Kidney glomerular epithelial cell (primary cell): ENCODE measurements around the gene RNH1.

Experiments used
- DNase-seq: peaks from one replicate; lab custom pipeline; 2025; lab: John Stamatoyannopoulos, UW

The RNH1 gene

DNA sequence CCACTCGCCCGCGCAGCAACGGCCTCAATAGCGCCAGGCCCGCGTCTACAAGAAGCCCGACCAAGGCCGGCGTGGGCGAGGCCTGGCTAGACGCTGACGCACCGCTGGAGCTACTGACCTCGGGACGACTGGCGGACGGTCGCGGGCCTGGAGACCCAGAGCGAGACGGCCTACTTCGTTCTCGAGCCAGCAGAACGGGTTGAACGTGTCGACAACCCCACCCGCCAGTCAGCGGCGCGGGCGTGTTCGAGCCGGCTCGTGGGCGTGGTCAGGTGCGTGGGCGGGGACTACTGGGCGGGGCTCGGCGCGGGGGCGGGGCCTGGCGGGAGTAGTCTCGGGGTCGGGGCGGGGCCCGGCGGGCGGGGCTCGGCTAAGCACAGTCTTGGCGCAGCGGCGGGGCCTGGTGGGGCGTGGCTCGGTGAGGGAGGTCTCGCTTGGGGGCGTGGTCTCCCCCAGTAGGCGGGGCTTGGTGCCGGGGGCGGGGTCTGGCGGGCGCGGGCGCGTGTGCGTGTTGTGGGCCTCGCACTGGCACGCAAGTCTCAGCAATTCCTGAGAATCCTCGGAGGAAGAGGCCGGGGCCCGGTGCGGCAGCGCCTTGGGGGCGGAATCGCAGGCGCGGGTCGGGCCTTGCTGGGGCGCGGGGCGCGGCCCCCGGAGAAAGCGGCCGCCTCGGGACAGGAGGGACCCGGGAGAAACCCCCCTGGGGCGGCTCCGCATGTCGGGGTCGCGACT is at the start of gene RNH1:
TSS of gene RNH1 (minus strand) at position 248 of the 732 bp plus-strand sequence. CDS start 5,080 bp downstream, outside the sequence.
- DNase-seq = peak; percentile 89

DNA sequence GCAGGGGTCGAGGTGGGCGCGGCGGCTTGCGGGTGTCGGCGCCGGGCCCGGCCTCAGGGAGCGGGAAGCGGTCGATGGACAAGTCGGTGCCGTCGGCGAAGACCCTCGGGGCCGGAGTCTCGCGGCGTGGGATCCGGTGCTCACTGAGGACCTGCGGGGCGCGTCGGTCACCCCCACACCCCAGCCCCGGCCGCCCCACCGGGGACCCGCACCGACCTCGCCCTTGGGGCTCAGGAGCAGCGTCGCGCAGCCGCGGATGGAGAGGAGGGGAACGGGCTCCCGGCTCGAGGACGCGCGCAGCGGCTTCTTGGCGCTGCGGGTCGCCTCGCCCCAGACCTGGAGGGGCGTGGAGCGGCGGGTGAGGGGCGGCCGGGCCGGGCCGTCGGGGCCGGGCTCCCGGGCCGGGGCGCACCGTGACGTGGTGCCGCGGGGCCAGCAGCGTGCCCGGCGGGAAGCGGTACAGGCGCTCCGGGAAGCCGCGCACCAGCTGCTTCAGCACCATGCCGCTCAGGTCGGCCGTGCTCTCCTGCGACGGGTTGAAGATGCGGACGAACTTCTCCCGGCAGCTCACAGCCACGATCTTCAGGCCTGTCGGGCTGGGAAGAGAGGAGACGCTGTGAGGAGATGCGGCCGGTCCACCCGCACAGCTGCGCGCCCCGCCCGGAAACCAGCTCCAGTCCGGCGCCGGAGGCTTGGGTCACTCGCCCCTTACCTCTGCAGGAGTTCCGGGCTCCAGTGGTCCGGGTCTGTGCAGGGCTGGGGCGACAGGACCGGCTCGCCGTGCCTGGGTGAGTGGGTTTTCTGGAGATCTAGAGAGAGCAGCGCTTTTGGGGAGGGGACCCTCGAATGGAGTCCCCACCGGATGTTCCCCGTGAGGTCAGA is 49.0 kb upstream of the RNH1 start:
- DNase-seq = no peak

DNA sequence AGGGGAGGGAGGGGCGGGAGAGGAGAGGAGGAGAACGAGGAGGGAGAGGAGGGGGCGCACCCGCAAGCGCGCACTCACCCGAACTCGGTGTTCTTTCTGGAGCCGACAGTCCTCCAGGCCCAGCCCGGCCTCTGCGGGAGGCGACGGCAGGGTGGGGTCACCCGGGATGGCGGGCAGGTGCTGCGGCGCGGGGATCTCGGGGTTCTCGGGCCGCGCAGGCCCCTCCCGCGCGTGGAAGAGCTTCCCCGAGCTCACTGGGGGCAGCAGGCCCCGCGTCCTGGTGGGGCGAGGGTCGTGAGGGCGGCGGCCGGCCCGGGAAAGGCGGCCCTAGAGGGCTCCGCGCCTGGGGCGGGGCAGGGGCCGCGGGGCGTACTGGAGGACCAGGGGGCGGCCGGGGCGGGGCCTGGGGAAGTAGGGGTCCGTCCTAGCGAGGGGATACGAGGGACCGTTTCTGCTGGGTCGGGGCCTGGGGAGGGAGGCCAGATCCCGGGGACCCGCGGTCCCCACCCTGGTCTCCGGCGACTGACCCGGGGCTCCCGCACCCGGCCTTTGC is 48.3 kb upstream of the RNH1 start:
- DNase-seq = no peak

DNA sequence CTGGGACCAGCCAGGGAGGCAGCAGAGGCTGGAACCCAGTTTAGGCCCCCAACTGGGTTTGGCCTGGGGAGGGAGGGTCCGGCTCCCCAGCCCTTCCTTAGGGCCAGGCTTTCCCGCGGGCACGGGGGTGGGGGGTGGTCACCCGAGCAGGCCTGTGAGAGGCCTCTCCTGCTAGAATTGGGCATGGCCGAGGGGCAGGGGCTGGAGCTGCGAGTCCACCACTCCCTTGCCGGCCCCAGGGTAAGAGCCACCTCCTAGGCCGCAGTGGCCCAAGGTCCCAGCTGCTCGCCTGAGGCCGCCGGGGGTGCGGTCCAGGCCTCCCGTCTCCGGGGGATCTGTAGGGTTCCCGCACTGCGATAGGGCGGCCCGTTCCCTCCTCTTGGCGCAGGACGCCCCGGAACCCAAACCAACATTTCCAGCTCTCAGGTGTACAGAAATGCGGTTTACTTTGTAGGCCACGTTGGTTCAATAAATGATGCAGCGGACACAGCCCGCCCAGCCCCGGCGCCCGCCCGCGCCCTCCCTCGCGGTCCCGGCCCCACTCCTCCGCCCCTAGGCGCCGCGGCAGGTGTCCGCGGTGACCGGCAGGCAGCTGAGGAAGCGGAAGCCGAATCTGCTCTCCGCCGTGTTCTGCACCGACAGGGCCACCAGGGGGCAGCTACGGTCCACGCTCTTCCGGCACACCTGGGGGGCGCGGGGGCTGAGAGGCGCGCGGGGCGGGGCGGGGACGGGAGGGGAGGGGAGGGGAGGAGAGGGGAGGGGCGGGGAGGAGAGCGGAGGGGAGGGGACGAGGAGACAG is 47.6 kb upstream of the RNH1 start:
- peak; percentile 30 for DNase-seq

DNA sequence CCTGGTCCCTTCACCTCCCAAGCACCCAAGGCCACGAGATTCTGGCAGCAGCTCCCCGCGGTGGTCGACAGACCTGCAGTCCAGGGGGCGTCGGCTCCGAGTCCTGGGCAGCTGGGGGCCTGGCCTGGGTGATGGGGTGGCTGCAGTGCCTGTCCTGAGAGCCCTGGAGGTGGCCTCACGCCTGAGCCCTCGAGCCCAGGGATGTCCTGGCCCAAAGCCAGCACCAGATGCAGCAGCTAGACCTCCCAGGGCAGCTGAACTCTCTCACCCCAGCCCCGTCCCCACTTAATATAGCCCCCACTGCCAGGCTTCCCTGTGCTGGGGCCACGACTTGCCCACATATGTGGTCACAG is 46.9 kb upstream of the RNH1 start:
- DNase-seq = no peak

DNA sequence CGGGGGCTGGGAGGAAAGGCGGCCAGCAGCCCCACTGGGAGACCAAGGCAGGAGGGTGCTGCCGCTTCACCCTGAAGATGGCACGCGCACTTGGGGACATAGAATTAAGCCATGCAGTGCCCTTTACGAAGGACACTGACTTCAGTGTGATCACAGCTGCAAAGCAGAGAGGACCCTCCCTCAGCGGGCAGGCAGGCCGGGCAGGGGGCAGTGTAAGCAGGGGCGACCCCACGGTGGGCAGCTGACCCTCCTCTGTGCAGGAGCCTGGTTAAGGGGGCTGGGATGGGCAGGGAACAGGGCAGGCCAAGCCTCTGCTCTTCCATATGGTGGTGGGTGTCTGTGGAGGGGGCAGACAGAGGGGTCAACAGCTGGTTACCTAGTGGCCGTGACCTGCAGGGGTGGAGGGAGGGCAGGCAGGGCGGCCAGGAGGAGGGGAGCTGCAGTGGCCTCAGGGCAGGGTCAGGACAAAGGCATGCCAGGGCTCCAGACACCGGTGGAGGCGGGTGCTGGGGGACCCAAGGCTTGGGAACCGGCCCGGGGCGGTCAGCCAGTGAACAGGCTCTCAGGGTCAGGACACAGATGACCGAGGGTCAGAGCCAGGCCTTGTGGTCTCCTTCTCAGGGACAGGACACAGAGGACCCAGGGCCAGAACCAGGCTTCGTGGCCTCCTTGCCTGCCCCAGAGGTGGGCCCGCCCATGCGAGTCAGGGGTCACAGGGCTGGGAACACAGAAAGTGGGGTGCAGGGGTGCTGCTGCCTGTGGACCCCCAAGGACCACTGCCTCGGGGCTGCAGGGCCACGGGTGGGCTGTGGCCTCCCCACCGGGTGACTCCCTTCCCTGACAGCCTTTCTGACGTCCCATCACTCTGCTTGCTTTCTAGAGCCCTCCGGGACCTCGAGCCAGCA is 46.3 kb upstream of the RNH1 start:
- DNase-seq = no peak

DNA sequence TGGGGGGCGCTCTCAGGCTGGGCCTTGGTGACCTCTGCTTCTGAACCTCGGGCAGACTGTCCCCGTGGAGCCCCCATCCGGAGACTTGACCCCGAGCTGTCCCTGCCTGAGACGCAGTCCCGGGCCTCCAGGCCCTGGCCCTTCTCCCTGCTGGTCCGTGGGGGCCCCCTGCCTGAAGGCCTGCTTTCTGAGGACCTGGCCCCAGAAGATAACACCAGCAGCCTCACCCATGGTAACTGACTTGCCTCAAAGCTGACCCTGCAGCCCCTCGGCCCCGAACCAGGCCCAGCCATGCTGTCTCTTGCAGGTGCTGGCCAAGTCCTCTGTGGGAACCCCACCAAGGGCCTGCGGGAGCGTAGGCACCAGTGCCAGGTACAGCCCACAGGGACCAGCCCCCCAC is 44.6 kb upstream of the RNH1 start:
- DNase-seq = no peak

DNA sequence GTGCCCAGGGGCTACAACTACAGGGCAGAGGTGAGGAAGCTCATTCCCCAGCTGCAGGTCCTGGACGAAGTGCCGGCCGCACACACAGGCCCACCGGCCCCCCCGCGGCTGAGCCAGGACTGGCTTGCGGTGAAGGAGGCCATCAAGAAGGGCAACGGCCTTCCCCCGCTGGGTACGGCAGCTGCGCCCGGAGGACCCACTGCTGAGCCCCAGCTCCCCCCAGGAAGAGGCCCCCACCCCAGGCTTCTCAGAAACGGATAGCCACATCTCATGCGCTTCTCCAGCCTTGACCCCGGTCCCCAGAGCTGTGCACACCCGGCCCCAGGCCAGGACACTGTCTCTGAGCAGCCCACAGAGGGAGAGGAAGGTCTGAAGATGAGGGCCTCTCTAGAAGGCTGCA is 44.1 kb upstream of the RNH1 start:
- DNase-seq = no peak

DNA sequence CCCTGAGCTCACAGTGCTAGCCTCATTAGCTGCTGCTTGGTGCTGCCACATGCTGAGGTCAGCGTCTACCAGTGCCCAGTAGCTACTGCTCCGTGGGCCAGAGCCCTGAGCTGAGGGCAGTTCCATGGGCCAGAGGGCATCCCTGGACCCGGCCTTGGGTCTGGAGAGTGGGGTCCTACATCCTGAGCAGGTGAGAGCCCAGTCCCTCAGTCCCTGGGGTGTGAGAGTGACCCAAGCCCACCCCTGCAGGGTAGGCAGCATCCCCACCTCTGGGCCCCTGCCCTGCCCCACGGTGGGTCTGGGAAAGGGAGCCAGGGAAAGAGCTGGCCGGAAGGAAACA is 43.7 kb upstream of the RNH1 start:
- no peak for DNase-seq

DNA sequence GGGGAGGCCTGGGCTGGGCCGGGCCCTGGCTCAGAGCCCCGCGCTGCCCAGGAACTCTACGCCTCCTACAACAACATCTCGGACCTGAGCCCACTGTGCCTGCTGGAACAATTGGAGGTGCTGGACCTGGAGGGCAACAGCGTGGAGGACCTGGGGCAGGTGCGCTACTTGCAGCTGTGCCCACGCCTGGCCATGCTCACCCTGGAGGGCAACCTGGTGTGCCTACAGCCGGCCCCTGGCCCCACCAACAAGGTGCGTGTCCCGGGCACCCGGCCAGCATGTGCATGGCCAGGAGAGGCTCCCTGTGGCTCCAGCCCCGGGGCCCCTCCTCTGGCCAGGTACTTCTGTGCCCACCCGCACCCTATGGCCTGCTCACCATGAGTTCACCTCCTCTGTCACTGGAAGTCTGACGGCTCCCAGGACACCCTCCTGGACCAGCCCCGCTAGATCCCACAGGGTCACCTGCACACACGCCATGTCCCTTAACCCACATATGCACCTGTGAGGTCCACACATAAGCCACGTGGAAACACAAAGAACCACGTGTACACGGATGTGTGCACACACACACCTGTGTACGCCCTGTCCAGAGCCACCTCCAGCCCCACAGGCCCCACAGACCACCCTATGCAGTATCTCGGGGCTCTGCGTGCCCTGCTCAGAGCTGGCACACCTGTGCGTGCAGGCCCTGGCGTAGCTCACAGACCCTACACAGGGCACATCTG is 43.1 kb upstream of the RNH1 start:
- no peak for DNase-seq

DNA sequence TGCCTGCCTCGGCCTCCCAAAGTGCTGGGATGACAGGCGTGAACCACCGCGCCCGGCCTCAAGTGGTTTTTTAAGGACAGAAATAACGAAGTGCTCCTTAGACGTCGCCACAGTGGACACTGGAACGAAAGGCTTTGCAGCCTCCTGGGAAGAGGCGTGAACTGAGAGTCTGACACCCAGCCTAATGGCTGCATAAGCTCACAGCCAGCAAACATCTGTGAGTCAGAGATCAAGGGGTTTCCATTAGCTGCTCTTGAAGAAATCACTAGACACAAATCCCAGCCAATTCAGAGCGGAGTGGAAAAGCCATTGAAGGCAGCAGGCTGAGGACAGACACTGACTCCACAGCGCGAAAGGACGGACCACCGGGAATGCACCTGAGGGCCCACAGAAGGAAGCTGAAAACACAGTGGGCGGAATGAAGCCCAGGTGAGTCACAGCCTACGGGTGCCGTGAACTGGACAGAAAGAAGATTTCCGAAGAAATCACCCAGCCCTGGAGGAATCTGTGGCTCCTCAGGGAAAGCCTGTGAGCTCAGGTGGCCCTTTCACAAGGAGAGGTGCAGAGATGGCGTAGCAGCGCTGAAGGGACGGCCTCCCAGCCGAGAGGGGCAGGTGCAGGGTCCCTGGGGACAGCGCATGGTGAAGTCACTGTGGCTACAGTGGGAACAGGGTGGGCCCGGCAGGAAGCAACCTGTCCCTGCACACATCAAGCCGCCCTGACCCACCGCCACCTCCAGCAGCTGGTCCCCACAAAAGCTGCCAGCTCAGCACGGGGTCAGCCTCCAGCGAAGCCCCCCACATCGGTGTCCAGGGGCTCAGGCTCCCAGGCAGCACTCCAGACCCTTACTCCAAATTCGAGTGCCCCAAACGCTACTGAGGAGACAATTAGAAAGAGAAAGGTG is 41.9 kb upstream of the RNH1 start:
- DNase-seq = no peak

DNA sequence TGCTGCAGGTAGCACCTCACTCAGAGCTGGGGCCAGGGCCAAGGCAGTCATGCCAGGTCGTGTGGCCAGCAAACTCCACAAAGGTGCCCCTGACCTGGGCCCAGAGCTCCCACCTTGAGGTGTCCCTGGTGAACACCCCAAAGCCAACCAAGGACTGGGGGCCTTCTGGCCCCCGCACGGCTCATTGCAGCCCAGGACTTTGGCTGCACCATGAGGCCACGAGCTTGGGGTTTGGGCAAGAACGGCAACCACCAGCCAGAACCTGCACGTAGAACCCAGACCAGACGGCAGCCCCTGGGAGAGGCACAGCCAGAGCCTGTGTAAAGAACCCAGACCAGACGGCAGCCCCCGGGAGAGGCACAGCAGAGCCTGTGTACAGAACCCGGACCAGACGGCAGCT is 38.1 kb upstream of the RNH1 start:
- DNase-seq = no peak

DNA sequence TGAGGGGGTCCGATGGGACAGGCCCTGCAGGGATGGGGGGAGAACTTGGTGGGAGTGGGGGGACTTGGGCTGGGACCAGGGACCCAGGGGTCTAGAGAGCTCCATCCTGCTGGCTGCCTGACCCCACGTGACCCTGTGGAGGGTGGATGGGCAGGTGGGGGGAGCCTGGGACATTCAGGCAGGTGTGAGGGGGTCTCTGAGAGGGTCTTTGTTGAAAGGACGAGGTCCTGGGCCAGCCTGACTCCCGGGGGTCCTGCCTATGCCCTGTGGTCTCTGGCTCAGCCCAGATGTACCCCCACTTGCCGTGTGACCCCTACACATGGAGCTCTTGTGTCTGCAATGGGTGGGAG is 37.8 kb upstream of the RNH1 start:
- no peak for DNase-seq

DNA sequence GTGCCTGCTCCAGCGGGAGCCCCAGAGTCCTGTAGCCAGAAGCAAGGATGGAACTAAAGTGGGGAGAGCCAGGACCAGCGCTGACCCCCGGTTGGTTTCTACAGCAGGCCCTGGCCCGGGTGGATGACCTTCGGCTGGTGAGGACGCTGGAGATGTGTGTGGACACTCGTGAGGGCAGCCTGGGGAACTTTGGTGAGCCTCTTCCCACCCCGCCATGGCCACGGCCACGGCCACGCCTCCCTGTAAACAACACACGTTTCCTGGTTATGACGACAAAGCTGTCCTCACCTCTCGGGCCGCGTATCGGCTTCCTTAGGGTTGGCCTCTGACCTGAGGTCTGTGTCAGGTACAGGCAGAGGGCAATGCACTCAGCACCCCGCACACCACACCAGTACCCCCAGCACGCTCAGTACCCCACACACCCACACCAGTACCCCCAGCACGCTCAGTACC is 34.4 kb upstream of the RNH1 start:
- no peak for DNase-seq

DNA sequence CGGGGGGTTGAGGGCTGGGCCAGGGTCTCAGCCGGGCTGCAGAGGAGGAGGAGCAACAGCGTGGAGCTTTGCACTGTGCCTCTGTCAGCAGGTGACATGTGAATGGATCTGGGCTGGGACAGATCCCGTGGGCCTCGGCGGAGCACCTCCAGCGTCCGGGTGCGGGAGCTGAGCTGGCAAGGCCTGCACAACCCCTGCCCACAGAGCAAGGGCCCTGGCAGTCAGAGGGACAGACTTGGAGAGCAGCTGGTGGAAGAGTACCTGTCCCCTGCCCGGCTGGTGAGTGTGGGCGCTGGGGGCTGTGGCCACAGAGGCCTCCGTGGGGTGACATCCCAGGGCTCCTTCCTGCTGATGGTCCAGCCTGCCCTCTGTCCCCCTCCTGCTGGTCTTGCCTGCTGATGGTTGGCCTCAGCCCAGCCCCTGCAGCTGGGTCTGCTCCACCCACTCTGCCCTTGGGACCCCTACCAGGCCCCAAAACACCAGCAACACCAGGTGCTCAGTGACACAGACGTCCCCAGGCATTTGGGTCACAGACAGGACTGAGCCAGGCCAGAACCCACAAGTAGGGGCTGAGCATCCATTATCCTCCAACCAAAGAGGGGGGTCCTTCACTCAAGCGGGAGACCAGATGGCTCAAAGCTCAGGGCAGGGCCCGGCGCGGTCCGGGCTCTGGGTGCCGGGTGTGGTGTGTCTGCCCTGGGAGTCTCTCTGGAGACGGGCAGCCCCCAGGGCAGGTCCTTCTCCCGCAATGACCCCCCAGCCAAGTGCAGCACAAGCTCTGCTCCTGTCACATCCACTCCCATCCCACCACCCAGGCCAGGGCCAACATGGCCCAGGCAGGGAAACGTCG is 33.8 kb upstream of the RNH1 start:
- DNase-seq = no peak

DNA sequence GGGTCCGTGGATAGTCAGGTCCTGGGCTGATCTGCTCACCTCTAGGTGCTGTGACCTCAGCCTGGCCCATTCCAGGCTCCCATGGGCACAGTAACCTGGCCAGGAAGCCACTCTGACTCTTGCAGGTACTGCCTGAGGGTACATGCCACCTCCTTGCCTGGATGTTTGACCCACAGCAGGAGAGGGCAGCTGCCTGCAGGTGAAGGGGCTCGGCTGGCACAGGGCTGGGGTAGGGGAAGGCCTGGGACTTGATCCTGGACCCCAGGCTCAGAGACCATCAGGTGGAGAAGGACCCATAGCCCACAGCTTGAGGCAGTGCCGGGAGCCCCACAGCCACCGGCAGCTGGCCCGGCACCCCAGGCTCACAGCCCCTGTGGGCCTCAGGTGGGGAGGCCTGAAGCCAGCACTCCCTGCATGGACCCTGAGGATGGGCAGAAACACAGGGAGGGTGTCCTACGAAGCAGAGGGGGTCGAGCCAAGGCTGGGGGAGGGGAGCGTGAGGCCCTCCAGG is 33.0 kb upstream of the RNH1 start:
- DNase-seq = no peak

DNA sequence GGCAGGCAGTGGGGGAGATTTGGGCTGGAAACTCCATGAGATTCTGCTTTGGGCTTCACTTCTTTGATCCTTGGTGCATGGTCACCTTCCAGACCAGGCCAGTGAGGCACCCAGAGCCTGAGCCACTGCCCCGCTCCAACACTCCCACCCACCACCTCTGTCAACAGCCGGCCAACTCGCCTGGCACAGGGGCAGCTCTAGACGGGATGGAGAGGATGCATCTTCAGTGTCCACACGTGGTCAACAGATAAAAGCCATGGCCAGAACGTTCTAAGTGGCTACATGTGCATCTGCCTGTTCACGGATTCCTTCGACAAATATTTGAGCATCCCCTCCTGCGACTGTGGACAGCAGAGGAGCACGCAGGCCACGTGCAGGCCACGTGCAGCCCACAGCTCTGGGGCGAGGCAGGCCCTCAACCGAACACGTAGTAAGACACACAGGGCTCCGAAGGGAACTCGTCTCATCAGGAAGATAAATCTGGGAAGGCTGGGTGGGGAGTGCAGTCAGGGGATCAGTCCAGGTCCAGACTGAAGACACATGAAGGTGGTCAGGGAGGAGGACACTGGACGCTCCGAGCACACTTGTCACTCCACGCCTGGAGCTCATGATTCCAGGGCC is 31.5 kb upstream of the RNH1 start:
- DNase-seq = no peak
